ENCODE data around the gene LMAN2.

LMAN2 gene

GRCh38 chr5:177311723-177312648, 39.5 kb downstream of the LMAN2 start, which contains the start of gene MXD3 (continued):
- TF ChIP-seq ZNF704 (tag by site-specific recombination; IDR thresholded peaks at IDR 0.05) (no peak), ZNF266 (tag by site-specific recombination; IDR thresholded peaks at IDR 0.05; ENCODE audit: low read depth) (no peak), ZBTB7A (tag by site-specific recombination; IDR thresholded peaks at IDR 0.05; ENCODE audit: low read depth) (peak; percentile 99), PRDM2 (tag by site-specific recombination; IDR thresholded peaks at IDR 0.05; ENCODE audit: borderline replicate concordance) (no peak), ZBTB26 (tag by site-specific recombination; optimal IDR thresholded peaks at IDR 0.05) (peak; percentile 41), PRDM6 (tag by site-specific recombination; IDR thresholded peaks at IDR 0.05) (no peak), ZNF558 (tag by site-specific recombination; IDR thresholded peaks at IDR 0.05) (no peak), ZNF777 (tag by site-specific recombination; IDR thresholded peaks at IDR 0.05; ENCODE audit: borderline replicate concordance) (no peak), ZNF639 (tag by site-specific recombination; IDR thresholded peaks at IDR 0.05) (no peak), ZNF791 (tag by site-specific recombination; IDR thresholded peaks at IDR 0.05) (no peak), ZNF529 (tag by site-specific recombination; IDR thresholded peaks at IDR 0.05; ENCODE audit: insufficient replicate concordance) (no peak), ZNF157 (tag by site-specific recombination; IDR thresholded peaks at IDR 0.05) (no peak), ZNF398 (tag by site-specific recombination; IDR thresholded peaks at IDR 0.05) (no peak), RBAK (tag by site-specific recombination; IDR thresholded peaks at IDR 0.05) (no peak), ZBTB10 (tag by site-specific recombination; IDR thresholded peaks at IDR 0.05) (peak; percentile 90), ZNF555 (tag by site-specific recombination; conservative IDR thresholded peaks at IDR 0.05) (no peak), ZBTB49 (tag by site-specific recombination; IDR thresholded peaks at IDR 0.05; ENCODE audit: low read depth) (no peak), SP2 (tag by site-specific recombination; IDR thresholded peaks at IDR 0.05) (peak; percentile 92)
